HG03139 (cell line): Measurements from ENCODE around the gene TASL.
"Not testable (repeated sequence)": the region's sequence is repeated elsewhere in the genome, so short reads cannot be mapped to it uniquely, and the experiment has no call there.

Experiments
- ATAC-seq: cut with Tn5 transposase; IDR thresholded peaks from one replicate; pipeline ENCODE4 v1.9.1; 2021; ENCODE audit not compliant: unreplicated experiment

Gene TASL, protein sequence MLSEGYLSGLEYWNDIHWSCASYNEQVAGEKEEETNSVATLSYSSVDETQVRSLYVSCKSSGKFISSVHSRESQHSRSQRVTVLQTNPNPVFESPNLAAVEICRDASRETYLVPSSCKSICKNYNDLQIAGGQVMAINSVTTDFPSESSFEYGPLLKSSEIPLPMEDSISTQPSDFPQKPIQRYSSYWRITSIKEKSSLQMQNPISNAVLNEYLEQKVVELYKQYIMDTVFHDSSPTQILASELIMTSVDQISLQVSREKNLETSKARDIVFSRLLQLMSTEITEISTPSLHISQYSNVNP

DNA sequence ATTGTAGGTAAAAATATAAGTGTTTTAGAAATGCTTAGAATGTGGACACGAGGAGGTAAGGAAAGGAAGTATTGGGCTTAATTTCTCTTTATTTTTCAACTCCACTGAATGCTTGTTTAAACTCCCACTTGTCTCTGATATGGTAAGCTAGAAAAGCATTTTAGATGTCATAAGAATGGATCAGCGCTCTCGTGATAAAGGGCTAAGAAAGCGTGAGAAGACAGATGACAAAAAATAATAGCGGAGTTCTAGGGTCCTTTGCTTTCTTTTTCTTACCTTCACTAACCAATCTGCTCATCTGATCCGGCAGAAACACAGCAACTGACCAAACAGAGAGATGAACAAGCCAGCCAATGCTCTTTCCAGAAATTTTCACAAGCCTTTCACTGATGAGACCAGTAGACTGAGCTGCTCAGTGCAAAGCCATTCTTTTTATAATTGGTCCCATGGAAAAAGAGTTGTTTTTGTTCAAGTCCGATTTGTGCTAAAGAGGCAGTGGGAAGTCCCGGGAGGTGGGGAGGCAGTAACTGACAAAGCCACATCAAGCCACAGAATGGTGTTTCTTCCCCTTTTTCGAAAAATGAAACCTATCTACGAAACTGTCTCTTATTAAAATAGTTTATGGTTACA, at the start of gene TASL:
Gene TASL, minus strand, starts transcription at position 405 of the 630 bp plus-strand sequence. CDS start 17,411 bp downstream, outside the sequence.
- ATAC-seq, result peak; percentile 71

DNA sequence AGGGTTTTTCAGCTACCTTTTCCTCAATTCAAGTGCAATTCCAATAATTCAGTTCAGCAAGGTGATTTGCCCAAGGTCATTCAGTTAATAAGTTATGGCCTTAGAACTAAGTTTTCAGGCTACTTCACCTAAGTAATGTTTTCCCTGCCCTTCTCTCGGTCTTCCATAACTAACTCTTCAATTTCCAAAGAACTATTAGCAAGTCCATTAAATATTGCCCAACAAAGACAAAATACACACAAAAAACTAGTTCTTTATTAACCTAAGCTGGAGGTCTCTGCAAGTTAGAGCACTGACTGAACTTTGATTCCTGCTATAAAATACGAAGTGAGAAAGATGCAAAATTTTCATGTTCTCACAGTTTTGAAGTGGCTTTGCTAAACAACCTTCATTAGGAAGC, 48.8 kb upstream of the TASL start:
- ATAC-seq, result no peak

DNA sequence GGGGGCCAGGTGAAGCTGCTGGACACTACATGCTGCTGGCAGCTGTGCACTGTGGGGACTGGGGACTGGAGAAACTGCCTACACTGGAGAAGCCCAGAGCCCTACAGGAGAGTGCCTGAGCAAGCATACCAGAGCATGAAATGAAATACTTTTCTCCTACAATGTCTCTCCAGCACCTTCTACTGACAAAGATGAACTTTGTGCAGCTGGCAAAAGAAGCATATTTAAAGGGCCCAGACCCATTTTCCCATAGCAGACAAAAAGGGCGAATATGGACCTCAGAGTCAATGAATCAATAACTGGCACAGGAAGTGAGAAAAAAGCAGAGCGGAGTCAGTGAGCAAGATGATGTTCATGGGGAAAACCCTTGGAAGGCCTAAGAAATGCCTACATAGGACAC, 44.8 kb upstream of the TASL start:
- no peak for ATAC-seq

DNA sequence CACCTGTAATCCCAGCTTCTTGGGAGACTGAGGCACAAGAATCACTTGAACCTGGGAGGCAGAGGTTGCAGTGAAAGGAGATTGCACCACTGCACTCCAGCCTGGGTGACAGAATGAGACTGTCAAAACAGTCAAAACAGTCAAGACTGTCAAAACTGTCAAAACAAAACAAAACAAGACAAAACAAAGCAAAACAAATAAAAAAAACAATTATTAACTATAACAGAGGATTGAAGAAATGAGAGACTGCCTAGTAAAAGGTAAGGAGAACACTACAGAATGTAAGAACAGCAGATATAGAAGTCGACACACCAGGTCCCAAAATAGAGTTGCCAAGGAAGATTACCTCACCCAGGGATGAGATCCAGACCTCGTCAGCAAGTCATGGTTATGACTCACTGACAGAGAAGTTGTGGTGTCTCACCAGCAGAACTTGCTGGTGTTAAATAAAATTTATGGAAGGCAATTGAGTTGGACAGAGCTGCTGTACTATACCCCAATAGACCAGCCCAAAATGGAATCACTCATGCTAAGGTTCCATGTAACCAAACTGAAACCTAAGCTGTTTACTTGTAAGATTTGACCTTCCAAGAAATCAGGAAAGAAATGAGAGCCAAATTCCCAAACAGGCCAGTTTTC, 43.5 kb upstream of the TASL start:
- no peak for ATAC-seq

DNA sequence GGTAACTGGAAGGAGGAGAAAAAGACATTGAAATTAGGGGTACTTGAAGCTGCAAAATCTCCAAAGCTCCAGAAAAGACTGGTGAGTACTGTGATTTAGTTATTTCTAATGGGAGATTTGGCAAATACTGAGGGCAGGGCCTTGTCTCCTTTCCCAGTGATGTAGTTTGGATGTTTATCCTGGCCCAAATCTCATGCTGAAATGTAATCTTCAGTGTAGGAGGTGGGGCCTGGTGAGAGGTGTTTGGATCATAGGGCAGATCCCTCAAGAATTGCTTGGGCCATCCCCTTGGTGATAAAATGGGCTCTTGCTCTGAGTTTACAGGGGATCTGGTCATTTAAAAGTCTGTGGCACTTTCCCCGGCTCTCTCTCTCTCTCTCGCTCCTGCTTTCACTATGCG, 42.6 kb upstream of the TASL start:
- ATAC-seq, result no peak

DNA sequence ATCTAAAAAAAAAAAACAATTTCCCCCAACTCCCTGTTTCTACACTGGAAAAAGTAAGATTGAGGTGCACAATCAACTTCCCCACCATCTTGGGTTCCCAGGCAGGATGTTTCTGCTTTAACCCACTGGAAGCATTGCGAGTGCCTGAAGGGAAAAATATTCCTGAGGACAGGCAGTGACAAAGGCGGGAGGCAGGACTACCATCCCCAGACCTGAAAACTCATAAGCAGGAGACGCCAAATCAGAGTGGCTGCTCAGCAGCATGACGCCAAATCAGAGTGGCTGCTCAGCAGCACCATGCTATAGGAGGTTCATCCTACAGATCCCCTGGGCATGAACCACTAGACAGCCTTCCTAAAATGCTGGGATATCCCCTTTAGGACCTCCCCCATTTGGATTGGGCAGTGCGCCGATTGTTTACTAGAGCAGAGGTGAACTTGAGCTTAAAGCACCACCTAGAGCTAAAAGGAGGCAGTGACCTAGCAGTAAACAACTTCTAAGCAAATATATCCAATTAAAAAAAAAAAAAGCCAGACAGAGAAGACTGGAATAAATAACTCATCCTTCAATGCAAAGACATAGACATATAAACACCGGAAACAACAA, 40.7 kb upstream of the TASL start:
- no peak for ATAC-seq

DNA sequence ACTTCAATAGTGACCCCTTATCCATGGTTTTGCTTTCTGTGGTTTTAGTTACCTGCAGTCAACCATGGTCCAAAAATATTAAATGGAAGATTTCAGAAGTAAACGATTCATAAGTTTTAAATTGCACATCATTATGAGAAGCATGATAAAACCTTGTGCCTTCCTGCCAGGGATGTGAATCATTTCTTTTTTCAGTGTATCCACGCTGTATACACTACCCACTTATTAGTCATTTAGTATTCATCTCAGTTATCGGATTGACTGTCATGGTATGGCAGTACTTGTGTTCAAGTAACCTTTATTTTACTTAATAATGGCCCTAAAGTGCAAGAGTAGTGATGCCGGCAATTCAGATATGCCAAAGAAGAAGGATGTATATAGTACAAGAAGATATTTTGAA, 37.7 kb upstream of the TASL start:
- ATAC-seq, result no peak

DNA sequence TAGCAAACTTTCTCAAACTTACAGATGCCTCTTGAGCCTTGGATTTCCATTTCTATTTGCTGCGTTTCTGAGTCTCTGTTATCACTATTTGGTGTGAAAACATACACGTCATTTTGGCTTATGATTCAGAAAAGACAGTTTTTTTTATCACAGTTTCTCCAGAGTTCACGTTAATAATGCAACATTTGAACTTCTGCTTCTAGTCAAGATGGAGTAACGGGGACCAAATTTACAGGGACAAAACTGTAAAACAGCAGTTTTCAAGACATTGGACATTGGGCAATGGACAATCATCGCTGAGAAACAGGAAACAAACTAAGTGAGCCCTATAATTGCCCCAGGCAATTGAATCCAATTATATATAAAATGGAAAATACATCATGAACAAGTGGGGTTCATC, 36.2 kb upstream of the TASL start:
- ATAC-seq, result no peak

DNA sequence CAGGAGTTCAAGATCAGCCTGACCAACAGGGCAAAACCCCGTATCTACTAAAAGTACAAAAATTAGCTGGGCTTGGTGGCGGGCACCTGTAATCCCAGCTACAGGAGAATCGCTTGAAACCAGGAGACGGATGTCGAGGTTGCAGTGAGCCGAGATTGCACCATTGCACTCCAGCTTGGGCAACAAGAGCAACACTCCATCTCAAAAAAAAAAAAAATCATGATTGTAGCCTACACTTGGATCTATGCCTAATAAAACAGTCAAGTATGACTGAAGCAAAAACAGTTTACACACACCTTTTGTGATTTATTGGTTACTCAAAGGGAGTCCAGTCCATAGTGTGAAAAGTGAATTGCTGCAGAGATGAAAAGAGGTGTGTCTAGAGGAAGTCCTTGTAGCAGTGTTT, 34.7 kb upstream of the TASL start:
- no peak for ATAC-seq

DNA sequence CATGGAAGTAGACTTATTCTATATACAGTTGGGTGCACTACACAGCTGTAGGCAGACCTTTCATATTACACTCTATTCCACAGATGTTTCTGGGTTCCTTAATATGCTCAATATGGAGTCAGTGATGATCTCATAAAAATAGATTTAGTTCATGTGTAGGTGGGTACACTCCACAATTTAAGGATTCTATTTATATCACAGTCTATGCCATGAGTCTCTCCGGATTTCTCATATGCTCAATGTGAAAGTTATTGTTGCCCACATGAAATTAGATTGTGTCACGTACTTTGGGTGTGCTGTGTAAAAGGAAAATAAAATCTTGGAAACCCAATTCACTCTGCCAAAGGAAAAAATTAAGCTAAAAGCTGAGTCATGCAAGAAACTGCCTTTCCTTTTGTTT, 32.5 kb upstream of the TASL start:
- no peak for ATAC-seq

DNA sequence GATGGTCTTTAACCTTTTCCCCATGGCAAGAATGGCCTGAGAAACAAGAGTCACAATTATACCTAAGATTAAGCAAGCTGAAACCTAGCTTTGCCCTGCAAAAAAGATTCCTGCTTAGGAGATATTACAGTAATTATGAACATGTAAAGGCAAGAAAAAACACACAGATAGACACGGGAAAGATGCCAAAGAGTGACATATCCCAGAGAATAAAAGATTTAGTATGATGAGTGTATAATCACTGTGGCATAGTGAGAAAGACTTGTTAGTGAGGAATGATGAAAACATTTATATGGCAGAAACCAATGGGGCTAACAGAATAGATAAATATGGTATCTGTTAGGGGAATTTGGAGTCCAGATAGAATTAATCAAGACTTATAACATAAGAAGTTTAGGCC, 29.6 kb upstream of the TASL start:
- no peak for ATAC-seq

DNA sequence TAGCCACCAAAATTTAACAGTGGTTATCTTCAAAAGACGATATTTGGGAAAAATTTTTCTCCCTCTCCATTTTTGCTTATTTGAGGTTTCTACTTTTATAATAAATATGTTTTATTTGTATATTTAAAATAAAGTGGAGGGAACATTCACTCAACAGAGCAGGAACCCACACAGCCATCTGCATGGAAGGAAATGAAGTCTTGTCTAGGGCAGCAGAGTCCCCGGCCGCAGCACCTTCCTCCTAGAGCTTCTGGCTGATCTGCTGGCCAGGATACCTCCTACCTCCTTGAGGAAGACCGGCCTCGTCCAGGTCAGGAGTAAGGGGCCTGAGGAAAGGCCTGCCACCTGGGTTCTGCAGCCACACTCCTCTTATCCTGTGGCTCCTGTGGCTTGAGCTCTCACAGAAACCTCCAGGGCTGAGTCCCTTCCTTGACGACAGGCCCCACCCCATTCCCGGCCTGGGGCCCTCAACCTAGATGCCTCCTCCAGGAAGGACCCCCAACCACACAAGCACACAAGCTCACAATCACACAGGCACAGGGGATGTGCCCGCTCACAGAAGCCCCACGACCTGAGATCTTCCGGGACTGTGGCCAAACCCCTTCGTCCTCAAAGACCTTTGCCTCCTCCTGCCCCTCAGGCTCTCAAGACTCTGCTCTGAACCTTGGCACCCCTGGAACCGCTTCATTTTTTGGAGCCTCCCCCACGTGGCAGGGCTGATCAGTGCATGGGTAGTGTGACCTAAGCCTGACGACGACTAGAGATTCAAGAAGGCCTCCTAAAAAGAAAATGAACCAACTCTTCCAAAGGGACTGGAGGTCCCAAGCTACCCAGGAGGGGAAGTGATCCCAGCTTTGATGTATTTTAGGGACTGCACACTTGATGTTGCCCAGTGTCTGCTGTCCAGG, 23.0 kb upstream of the TASL start:
- ATAC-seq, result not testable (repeated sequence)

DNA sequence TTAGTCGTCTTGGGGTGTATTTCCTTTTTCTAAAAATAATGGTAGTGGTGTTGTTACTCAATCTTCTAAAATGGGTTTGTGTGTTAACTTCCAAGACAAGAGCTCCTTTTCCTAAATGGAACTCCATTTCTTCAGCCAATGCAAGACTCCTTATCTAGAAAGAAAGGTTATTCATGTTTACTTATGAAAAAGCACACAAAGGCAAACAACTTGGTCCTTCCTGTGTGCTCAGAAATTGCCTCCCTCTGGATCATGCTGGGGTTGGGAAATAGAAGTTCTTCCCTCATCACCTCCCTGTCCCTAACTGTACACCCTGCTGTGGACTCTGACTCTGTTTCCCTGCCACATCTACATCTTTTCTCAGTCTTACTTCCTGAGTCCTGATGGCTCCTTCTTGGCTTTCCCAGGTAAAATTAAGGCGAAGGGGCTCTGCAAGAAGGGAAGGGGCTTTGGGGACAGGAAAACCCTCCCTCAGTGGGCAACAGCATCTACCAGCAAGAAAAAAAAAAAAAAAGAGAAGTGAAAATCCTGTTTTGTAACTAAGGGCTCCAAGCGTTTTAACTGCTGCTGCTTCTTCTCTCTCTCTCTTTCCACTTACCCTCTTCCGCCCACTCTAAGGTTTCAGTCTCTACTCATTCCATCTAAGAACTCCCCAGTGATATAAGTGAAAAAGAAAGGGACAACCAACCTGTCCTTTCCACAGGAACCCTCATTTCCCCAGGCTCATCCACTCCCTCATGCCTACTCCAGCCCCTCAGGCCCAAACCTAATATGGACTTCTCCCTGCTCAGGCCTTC, 19.8 kb upstream of the TASL start:
- peak; percentile 67 for ATAC-seq

DNA sequence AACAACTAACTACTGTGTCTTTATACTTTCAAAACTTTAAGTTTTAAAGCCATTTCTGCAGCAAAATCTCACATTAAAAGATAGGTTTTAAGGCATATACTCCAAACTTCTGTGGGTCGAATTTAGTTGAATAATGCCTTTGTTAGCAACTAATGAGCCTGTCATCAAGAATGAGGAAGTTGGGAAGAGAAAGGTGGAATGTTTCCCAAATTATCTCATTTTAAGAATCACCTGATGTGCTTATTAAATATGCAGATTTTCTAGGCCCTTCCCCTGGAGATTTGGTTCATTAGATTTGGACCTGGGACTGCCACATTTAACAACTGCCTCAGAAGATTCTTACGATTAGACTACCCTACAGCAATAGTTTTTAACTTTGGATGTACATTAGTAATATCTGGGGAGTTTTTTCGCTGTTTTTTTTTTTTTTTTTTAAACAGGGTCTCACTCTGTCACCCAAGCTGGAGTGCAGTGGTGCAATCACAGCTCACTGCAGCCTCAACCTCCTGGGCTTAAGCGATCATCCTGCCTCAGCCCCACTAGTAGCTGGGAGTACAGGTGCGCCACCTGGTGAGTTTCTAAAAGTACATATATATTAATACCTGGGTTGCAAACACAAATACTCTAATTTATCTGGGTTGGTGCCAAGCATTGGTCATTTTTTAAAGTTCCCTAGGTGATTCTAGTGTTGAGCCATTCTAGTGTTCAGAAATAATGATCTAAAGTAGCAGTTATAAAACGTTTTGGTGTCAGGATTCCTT, 16.1 kb upstream of the TASL start:
- ATAC-seq, result no peak

DNA sequence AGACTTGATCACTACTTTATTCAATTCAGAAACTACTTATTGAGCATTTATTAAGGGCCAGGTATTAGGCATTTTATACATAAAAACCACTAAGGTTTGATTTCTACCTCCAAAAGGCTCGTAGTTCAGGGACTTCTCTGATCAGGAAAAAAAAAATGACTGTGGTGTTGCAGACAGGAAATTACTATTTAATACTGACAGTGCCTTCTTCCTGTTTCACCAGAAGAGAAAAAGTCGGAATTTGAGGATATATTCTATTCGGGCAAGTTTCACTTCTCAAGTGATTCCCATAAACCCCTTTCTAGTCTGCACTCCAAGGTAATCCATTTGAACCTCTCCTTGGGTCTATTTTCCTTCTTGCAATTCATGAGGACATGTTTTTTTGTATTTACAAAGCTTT, 15.3 kb upstream of the TASL start:
- no peak for ATAC-seq

DNA sequence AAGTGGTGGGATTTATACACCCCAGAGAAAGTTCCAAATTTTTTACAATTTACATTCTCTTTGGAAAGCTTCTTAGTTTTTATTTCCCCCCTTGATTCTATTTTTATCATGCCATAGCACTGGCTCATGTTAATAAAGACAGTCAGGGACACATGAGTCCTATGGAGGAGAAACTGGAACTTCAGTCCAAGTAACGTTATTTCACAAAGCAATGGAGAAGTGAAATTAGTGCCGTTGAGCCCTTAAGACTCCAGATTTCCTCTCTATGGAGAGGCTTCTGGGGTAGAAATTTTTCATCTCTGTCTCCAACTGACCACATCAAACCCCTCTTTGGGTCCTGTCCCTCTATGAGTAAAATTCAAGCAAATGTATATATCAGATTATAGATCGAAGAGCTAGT, 12.8 kb upstream of the TASL start:
- ATAC-seq, result no peak

DNA sequence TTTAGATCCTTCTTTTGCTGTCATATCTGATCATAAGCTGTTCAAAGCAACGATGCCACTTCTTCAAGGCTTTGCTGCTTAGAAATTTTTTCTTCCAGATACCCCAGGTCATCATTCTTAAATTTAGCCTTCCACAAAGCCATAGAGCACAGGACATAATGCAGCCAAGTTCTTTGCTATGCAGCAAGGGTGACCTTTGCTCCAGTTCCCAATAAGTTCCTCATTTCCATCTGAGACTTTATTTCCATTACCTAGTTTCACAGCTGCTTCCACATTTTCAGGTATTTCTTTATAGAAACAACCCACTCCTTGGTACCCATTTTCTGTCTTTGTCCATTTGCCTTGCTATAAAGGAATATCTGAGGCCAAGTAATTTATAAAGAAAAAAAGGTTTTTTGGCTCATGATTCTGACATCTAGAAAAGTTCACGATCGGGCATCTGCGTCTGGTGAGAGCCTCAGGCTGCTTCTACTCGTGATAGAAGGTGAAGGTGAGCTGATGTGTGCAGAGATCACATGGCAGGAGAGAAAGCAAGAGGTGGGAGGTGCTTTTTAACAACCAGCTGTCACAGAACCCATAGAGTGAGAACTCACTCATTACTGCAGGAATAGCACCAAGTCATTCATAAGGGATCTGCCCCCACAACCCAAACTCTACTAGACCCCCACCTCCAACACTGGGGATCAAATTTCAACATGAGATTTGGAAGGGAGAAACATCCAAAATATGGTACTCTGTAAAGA, 11.8 kb upstream of the TASL start:
- ATAC-seq, result no peak

DNA sequence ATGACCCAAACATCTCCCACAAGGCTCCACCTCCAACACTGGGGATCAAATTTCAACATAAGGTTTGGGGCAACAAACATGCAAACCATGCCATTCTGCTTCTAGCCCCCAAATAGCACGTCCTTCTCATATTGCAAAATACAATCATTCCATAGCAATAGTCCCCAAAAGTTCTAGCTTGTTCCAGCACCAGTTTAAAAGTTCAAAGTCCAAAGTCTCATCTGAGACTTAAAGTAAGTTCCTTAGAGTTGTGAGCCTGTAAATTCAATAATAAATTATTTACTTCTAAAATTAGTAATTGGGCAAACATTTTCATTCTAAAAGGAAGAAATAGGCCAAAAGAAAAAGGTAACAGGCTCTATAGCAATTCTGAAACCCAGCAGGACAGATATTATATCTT, 8.9 kb upstream of the TASL start:
- no peak for ATAC-seq

DNA sequence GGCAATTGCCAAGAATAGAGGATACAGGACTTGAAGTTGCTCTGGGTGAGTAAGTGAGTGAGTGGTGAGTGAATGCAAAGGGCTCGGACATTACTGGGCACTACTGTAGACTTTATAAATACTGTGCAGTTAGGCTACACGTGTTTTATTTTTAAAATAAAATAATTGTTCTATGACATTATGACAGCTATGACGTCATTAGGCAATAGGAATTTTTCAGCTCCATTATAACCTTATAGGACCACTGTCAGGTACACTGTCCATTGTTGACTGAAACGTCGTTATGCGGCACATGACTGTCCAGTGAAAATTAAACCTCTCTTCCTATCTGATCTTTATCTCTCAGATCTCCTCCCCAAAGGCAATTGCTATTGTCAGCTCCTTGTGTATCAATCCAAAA, 5.1 kb upstream of the TASL start:
- no peak for ATAC-seq
